Body of pancreas (tissue), 4 donors: Measurements from ENCODE around the gene LENG9. TPM values are rescaled to one million over a fixed set of nuclear protein-coding genes. Genes with fewer than 3 reads are reported as not detected.

Source experiments
- ATAC-seq: fragments of 150-250 bp; one replicate; pipeline ENCODE4 v1.9.1; 2016
- DNase-seq, 4 donors: peaks; one replicate each; pipeline ENCODE4 v3.0.0-alpha.2; 2019
- H3K27ac ChIP-seq, 4 donors: fragments of 200-600 bp; sonication (generic); 1 replicate in 3 of 4; 2 replicates in 1 of 4; pipeline versions ENCODE4 v1.5.1 to v1.6.1; 2016 to 2019; ENCODE audit warnings: mild to moderate bottlenecking in 1 of 4, mixed read lengths in 1 of 4, moderate library complexity in 1 of 4
- H3K27me3 ChIP-seq, 2 donors: fragments of 200-600 bp; sonication (generic); one replicate each; pipeline ENCODE4 v1.6.0; 2016; ENCODE audit warnings: mild to moderate bottlenecking in 1 of 2
- H3K36me3 ChIP-seq, 2 donors: fragments of 200-600 bp; sonication (generic); replicated peaks in 1 of 2; 2 replicates each; pipeline ENCODE4 v1.5.1; 2016; ENCODE audit warnings: low read depth in 2 of 2; ENCODE audit not compliant: insufficient read depth in 1 of 2
- H3K4me1 ChIP-seq: fragments of 200-600 bp; sonication (generic); one replicate; pipeline ENCODE4 v1.6.0; 2016
- H3K4me3 ChIP-seq, 2 donors: fragments of 200-600 bp; sonication (generic); 1 replicate in 1 of 2; 2 replicates in 1 of 2; pipeline ENCODE4 v1.5.1; 2016 to 2019
- H3K9me3 ChIP-seq, 3 donors: fragments of 200-600 bp; sonication (generic); 1 replicate in 2 of 3; 2 replicates in 1 of 3; pipeline ENCODE4 v1.5.1; 2016
- CTCF ChIP-seq, 7 experiments: fragments of 450-650 bp in 4 of 7; fragments of 200-600 bp in 3 of 7; sonication (generic) in 3 of 7; IDR thresholded peaks; one replicate each; pipeline ENCODE4 v1.5.1; 2016 to 2019; ENCODE audit warnings: antibody characterized with exemption in 7 of 7
- POLR2A ChIP-seq, 3 donors: fragments of 450-650 bp; IDR thresholded peaks; one replicate each; pipeline ENCODE4 v1.6.1; 2016; ENCODE audit warnings: antibody characterized with exemption in 3 of 3, mild to moderate bottlenecking in 2 of 3
- WGBS, 2 donors: methylation state at CpG; one replicate each; pipeline ENCODE4 v1.1.5; 2017; 5-methylcytosine and 5-hydroxymethylcytosine counted together
- intact Hi-C: fragments of 100-400 bp; cut with DNase I; formaldehyde crosslinking; loops from one replicate; pipeline ENCODE4 v1.15.1; 2023
- small RNA-seq: library from RNA; depleted of rRNA; stranded (forward); fragments of <200 nt; gene quantifications from one replicate; pipeline ENCODE3, GENCODE V24; 2016
- total RNA-seq, 2 donors: library from RNA; depleted of rRNA; stranded (reverse); fragments of >200 nt; gene quantifications; one replicate each; pipeline ENCODE4 v1.1.0, GENCODE V29; 2016

Gene LENG9
- total RNA-seq, 2 donors from 2014 or later = 21.8 to 25.7 TPM

GRCh38 chr19:54412877-54413276 is 50.7 kb downstream of the LENG9 start:
- DNase-seq (no peak), ATAC-seq (no peak)
- peaks cover 0 to 4% of the 10 kb centered on the region in 2 donors for H3K27me3 ChIP-seq

More at GRCh38 chr19:54412877-54413276, 50.7 kb downstream of the LENG9 start:
- intact Hi-C loops = no loop called here
- no peaks in the 10 kb centered on the region for H3K9me3 ChIP-seq
- H3K4me3 ChIP-seq = no peak overlapping the region
- TF ChIP-seq CTCF (IDR thresholded peaks at IDR 0.05) (no peak), POLR2A (IDR thresholded peaks at IDR 0.05) (no peak)
- H3K4me1 ChIP-seq = no peaks in the 10 kb centered on the region
- H3K27ac ChIP-seq = no peak overlapping the region
- no peaks in the 10 kb centered on the region for H3K36me3 ChIP-seq
- WGBS, 2 donors = 65 to 75% methylated on average over 4 of the region's 4 CpGs

Small RNA genes lying within 50 kb of the gene (small RNA-seq; reads per million reads assigned to genes)
- 0.47 reads per million, percentile 1 among the genes with 10 or more reads in this experiment for gene AC245884.3

Other genes starting within 250 kb of the LENG9 start
- 1 to 10 TPM in 1 of 2 donors, under 1 TPM in 1; 0.33 to 2.1 TPM for gene LILRB3, start 240.8 kb downstream of the LENG9 start, total RNA-seq
- gene LILRA6, start 221.0 kb downstream of the LENG9 start, total RNA-seq = not detected
- 1 to 10 TPM; 3.1 to 6.6 TPM for gene LILRB5, start 206.5 kb downstream of the LENG9 start, total RNA-seq
- gene LILRB2, start 182.7 kb downstream of the LENG9 start, total RNA-seq = 1 to 10 TPM in 1 of 2 donors, under 1 TPM in 1; 0.78 to 1.3 TPM
- under 1 TPM in 1 of 2 donors, not detected in 1; 0.78 TPM for gene LILRA5, start 150.6 kb downstream of the LENG9 start, total RNA-seq
- not detected for gene LILRA4, start 124.6 kb downstream of the LENG9 start, total RNA-seq
- 10 to 100 TPM in 1 of 2 donors, 1 to 10 TPM in 1; 2.9 to 35.6 TPM for gene LAIR1, start 98.8 kb downstream of the LENG9 start, total RNA-seq
- gene TTYH1, start 48.3 kb downstream of the LENG9 start, total RNA-seq = 10 to 100 TPM; 20.5 to 88.7 TPM
- gene LENG8, start 14.6 kb downstream of the LENG9 start, total RNA-seq = 100 to 1,000 TPM; 182 to 290 TPM
- gene CDC42EP5, start 9.5 kb upstream of the LENG9 start, total RNA-seq = 10 to 100 TPM; 18.2 to 92.9 TPM
- gene LAIR2, start 39.1 kb upstream of the LENG9 start, total RNA-seq = not detected
- 1 to 10 TPM in 1 of 2 donors, not detected in 1; 1.6 TPM for gene LILRA2, start 110.0 kb upstream of the LENG9 start, total RNA-seq
- under 1 TPM in 1 of 2 donors, not detected in 1; 0.26 TPM for gene LILRA1, start 129.9 kb upstream of the LENG9 start, total RNA-seq
- under 1 TPM; 0.33 to 0.52 TPM for gene LILRB1, start 166.7 kb upstream of the LENG9 start, total RNA-seq
- 1 to 10 TPM in 1 of 2 donors, under 1 TPM in 1; 0.99 to 1.0 TPM for gene LILRB4, start 199.2 kb upstream of the LENG9 start, total RNA-seq